Measurements from ENCODE around the gene PRXL2A.
"Not testable (repeated sequence)": the region's sequence is repeated elsewhere in the genome, so short reads cannot be mapped to it uniquely, and the experiment has no call there.

Gene PRXL2A

GRCh38 chr10:80411267-80411668, 2.9 kb downstream of the PRXL2A start:
- DNase-seq (ENCODE audit: low read depth in 1 of 2, low spot score in 1 of 2): no peak

- DNase-seq (ENCODE audit: low read depth in 1 of 2, low spot score in 1 of 2): no peak
Observed at GRCh38 chr10:80411681-80412220, 3.4 kb downstream of the PRXL2A start.

DNA sequence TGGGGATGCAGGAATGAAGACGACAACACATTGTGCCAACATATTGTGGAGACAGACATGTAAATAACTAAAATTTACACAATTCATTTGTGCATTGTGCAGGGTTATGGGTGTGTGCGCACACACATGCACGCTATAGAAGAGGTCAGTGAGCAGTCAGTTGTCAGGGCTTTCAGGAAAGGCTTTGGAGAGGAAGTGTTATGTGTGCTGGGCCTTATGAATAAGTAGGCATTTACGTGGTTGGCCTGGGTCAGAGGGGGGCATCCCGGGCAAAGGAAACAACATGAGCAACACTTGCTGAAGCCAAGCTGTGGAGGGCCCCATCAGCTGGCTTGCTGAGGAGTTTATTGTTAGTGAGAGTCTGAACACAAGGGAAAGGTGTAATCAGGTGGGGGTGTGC, 4.1 kb downstream of the PRXL2A start:
- DNase-seq (ENCODE audit: low read depth in 1 of 2, low spot score in 1 of 2): no peak

GRCh38 chr10:80413271-80413996, 5.1 kb downstream of the PRXL2A start:
- DNase-seq (ENCODE audit: low read depth in 1 of 2, low spot score in 1 of 2): no peak

- DNase-seq (ENCODE audit: low read depth in 1 of 2, low spot score in 1 of 2): no peak
Observed at GRCh38 chr10:80414142-80414895, 6.0 kb downstream of the PRXL2A start.

- no peak for DNase-seq (ENCODE audit: low read depth in 1 of 2, low spot score in 1 of 2)
Observed at GRCh38 chr10:80415734-80416478, 7.6 kb downstream of the PRXL2A start.

GRCh38 chr10:80416479-80417098, 8.2 kb downstream of the PRXL2A start:
- no peak for DNase-seq (ENCODE audit: low read depth in 1 of 2, low spot score in 1 of 2)

DNA sequence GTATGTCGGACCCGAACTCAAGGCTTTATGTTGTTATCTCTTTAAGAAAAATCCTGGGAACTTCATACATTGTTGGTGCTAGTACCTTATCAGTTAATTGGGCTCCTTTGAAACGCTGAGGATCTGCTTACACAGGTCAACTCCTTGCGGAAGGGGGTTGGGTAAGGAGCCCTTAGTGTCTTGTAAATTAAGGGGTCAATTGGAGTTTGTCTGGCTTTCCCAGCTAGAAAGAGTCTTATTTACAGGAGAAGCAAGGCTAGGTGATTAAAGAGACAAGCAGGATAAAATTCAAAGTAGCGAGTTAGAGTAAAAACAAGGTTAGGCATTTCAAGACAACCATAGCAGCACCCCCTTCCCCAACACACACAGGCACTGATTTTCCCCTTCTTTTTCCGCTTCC, 8.9 kb downstream of the PRXL2A start:
- DNase-seq (ENCODE audit: low read depth in 1 of 2, low spot score in 1 of 2): not testable (repeated sequence)

GRCh38 chr10:80421050-80421706, 12.8 kb downstream of the PRXL2A start:
- no peak for DNase-seq (ENCODE audit: low read depth in 1 of 2, low spot score in 1 of 2)

- DNase-seq (ENCODE audit: low read depth in 1 of 2, low spot score in 1 of 2): no peak
Observed at GRCh38 chr10:80421707-80422536, 13.6 kb downstream of the PRXL2A start.

DNA sequence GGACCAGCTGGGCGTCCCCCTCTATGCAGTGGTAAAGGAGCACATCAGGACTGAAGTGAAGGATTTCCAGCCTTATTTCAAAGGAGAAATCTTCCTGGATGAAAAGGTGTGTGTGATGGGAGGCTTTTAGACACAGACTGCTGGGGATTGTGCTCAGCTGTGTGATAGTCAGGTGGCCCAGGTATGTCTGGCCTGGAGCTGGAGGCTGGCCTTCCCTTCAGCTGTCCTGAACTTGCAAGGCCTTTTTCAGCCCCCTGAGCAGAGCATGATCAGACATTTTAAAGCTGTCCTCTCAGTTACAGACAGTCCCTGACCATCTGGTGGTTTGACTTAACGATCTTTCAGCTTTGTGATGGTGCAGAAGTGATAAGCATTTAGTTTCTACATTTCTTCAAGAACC, 17.6 kb downstream of the PRXL2A start:
- DNase-seq (ENCODE audit: low read depth in 1 of 2, low spot score in 1 of 2): no peak

DNA sequence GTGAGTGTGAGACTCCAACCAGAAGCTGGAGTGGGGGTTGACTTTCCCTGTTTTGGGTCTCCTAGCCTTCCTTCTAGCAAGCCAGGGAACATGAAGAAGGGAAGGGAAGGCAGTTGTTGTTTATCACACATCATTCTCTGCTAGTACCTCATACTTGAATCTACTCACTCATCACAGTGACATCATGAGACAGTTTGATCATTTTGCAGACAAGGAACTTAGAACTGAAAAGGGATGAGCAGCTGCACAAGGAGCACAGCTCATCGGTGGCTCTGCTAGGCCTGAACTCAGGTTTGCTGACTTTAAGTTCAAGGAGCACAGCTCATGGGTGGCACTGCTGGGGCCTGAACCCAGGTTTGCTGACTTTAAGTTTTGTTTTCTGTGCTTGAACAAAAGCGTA, 19.2 kb downstream of the PRXL2A start:
- no peak for DNase-seq (ENCODE audit: low read depth in 1 of 2, low spot score in 1 of 2)

- no peak for DNase-seq (ENCODE audit: low read depth in 1 of 2, low spot score in 1 of 2)
Observed at GRCh38 chr10:80429521-80429973, 21.2 kb downstream of the PRXL2A start.

DNA sequence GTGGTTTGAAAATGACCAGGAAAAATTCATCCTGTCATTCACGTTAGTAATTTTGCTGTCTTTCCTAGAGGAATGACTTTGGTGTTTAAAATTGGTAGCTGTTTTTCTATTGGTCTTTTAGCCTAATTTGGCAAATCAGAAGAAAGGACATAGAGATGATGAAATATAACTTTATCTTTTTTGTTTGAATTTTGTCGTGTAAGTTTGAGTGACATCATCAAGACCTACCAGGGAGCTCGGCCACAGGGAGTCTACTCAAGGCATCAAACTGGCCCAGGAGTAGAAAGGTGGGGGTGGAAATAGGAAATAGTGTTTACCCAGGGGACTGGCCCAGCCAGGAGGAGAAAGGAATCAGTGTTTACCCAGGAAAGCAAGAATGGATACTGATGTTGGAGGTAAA, 24.8 kb downstream of the PRXL2A start:
- DNase-seq (ENCODE audit: low read depth in 1 of 2, low spot score in 1 of 2): no peak

- no peak for DNase-seq (ENCODE audit: low read depth in 1 of 2, low spot score in 1 of 2)
Observed at GRCh38 chr10:80436446-80437098, 28.2 kb downstream of the PRXL2A start.

- no peak for DNase-seq (ENCODE audit: low read depth in 1 of 2, low spot score in 1 of 2)
Observed at GRCh38 chr10:80437227-80437626, 28.9 kb downstream of the PRXL2A start.

GRCh38 chr10:80441831-80442230, 33.5 kb downstream of the PRXL2A start:
- no peak for DNase-seq (ENCODE audit: low read depth in 1 of 2, low spot score in 1 of 2)

GRCh38 chr10:80442879-80443278, 34.5 kb downstream of the PRXL2A start:
- no peak for DNase-seq (ENCODE audit: low read depth in 1 of 2, low spot score in 1 of 2)

- DNase-seq (ENCODE audit: low read depth in 1 of 2, low spot score in 1 of 2): no peak
Observed at GRCh38 chr10:80443531-80443974, 35.2 kb downstream of the PRXL2A start.
